EL (cell line): Measurements from ENCODE around the gene LOXL4.

Experiments
- DNase-seq: peaks from one replicate; pipeline ENCODE4 v3.0.0-alpha.2; 2016

LOXL4 gene

GRCh38 chr10:98294270-98294627 is 26.3 kb upstream of the LOXL4 start:
- DNase-seq: no peak

- peak; percentile 20 for DNase-seq
These were observed 25.7 kb upstream of the LOXL4 start for GRCh38 chr10:98293550-98294269.

GRCh38 chr10:98292971-98293370 is 25.0 kb upstream of the LOXL4 start:
- DNase-seq: no peak

GRCh38 chr10:98289802-98290209 is 21.8 kb upstream of the LOXL4 start:
- no peak for DNase-seq

GRCh38 chr10:98287321-98287720 is 19.3 kb upstream of the LOXL4 start:
- DNase-seq: no peak

GRCh38 chr10:98286419-98286818 is 18.4 kb upstream of the LOXL4 start:
- DNase-seq: no peak

- DNase-seq: no peak
These were observed 17.4 kb upstream of the LOXL4 start for GRCh38 chr10:98285416-98285815.

- no peak for DNase-seq
These were observed 8.3 kb upstream of the LOXL4 start for GRCh38 chr10:98276311-98276710.

- no peak for DNase-seq
These were observed 6.6 kb upstream of the LOXL4 start for GRCh38 chr10:98274562-98274961.

- DNase-seq: peak; percentile 19
These were observed 5.3 kb upstream of the LOXL4 start for GRCh38 chr10:98273057-98273850.

GRCh38 chr10:98272656-98273055 is 4.7 kb upstream of the LOXL4 start:
- DNase-seq: no peak

- DNase-seq: no peak
These were observed 4.3 kb upstream of the LOXL4 start for GRCh38 chr10:98272245-98272644.

- no peak for DNase-seq
These were observed 2.8 kb upstream of the LOXL4 start for GRCh38 chr10:98270786-98271185.

GRCh38 chr10:98270073-98270740 is 2.2 kb upstream of the LOXL4 start:
- no peak for DNase-seq

GRCh38 chr10:98269435-98269912 is 1.5 kb upstream of the LOXL4 start:
- peak; percentile 93 for DNase-seq

GRCh38 chr10:98268694-98269431 is 869 bp upstream of the LOXL4 start:
- peak; percentile 41 for DNase-seq

GRCh38 chr10:98267069-98267893 is 713 bp downstream of the LOXL4 start:
- no peak for DNase-seq

- DNase-seq: no peak
These were observed 1.3 kb downstream of the LOXL4 start for GRCh38 chr10:98266647-98267046.

GRCh38 chr10:98265403-98266378 is 2.3 kb downstream of the LOXL4 start:
- no peak for DNase-seq

- DNase-seq: no peak
These were observed 3.5 kb downstream of the LOXL4 start for GRCh38 chr10:98264378-98265065.
